PC-3 (cell line): ENCODE measurements around the gene ST8SIA2. TPM values are rescaled to one million over a fixed set of nuclear protein-coding genes. Genes with fewer than 3 reads are reported as not detected.

Experiments used
- ATAC-seq: fragments of 200-7000 bp; cut with Tn5 transposase; 2 replicates; pipeline ENCODE4 v1.9.1; 2020; ENCODE audit warnings: mild to moderate bottlenecking, moderate library complexity
- BruUV-seq: library from RNA; stranded (reverse); fragments of 400-500 nt; replicated peaks from 2 replicates; lab custom pipeline; 2021; lab: Mats Ljungman, UMichigan
- CTCF ChIA-PET: fragments of 300-600 bp; sonication (Branson Sonifier 250); formaldehyde crosslinking; loops from one replicate; lab custom pipeline; 2022; ENCODE audit warnings: antibody characterized with exemption; lab: Charles Lee
- POLR2A ChIA-PET: fragments of 300-600 bp; sonication (Branson Sonifier 250); formaldehyde crosslinking; loops from one replicate; lab custom pipeline; 2022; ENCODE audit warnings: antibody characterized with exemption; ENCODE audit not compliant: unreplicated experiment; lab: Charles Lee
- DNase-seq: peaks from one replicate; pipeline ENCODE4 v3.0.0-alpha.2; 2015
- H2AFZ ChIP-seq: fragments of 300-600 bp; sonication (generic); 2 replicates; pipeline ENCODE4 v1.6.0; 2016; ENCODE audit warnings: antibody characterized with exemption, low read length
- H3F3A ChIP-seq: fragments of 300-600 bp; sonication (generic); one replicate; pipeline ENCODE4 v1.6.0; 2017; ENCODE audit warnings: antibody characterized with exemption, low read length, control low read depth, mild to moderate bottlenecking; ENCODE audit not compliant: unreplicated experiment
- H3K27ac ChIP-seq: fragments of 300-600 bp; sonication (generic); 2 replicates; pipeline ENCODE4 v1.5.1; 2016; ENCODE audit warnings: mild to moderate bottlenecking, low read length
- H3K27me3 ChIP-seq: fragments of 300-600 bp; sonication (generic); 2 replicates; pipeline ENCODE4 v1.6.1; 2016; ENCODE audit warnings: low read length, mixed read lengths
- H3K36me3 ChIP-seq: fragments of 300-600 bp; sonication (generic); 2 replicates; pipeline ENCODE4 v1.6.1; 2016; ENCODE audit warnings: low read depth, mixed run types, low read length, mixed read lengths
- H3K4me1 ChIP-seq: fragments of 300-600 bp; sonication (generic); 2 replicates; pipeline ENCODE4 v1.5.1; 2016; ENCODE audit warnings: low read length; ENCODE audit not compliant: insufficient read depth
- H3K4me2 ChIP-seq: fragments of 300-600 bp; sonication (generic); 2 replicates; pipeline ENCODE4 v1.6.0; 2016; ENCODE audit warnings: low read length
- H3K4me3 ChIP-seq: fragments of 300-600 bp; sonication (generic); 2 replicates; pipeline ENCODE4 v1.5.1; 2016; ENCODE audit warnings: mild to moderate bottlenecking, low read length, mixed read lengths
- H3K79me2 ChIP-seq: fragments of 300-600 bp; sonication (generic); 2 replicates; pipeline ENCODE4 v1.6.1; 2017; ENCODE audit warnings: low read length, mixed read lengths
- H3K9ac ChIP-seq: fragments of 300-600 bp; sonication (generic); 2 replicates; pipeline ENCODE4 v1.6.0; 2016; ENCODE audit warnings: mild to moderate bottlenecking, low read length
- H3K9me2 ChIP-seq: fragments of 300-600 bp; sonication (generic); replicated peaks from 2 replicates; pipeline ENCODE4 v1.6.1; 2016; ENCODE audit warnings: mixed run types, low read length, mixed read lengths
- H3K9me3 ChIP-seq: fragments of 300-600 bp; sonication (generic); 2 replicates; pipeline ENCODE4 v1.6.1; 2016; ENCODE audit warnings: low read length, mixed read lengths
- H4K20me1 ChIP-seq: fragments of 300-600 bp; sonication (generic); 2 replicates; pipeline ENCODE4 v1.6.1; 2016; ENCODE audit warnings: low read length, mixed read lengths
- CTCF ChIP-seq: fragments of 300-600 bp; sonication (generic); conservative IDR thresholded peaks from 2 replicates; pipeline ENCODE4 v1.5.1; 2017; ENCODE audit warnings: antibody characterized with exemption, low read depth, mild to moderate bottlenecking, low read length
- EZH2 ChIP-seq: fragments of 300-600 bp; sonication (generic); IDR thresholded peaks from one replicate; pipeline ENCODE4 v1.6.1; 2017; ENCODE audit warnings: antibody characterized with exemption, mild to moderate bottlenecking, low read length; ENCODE audit not compliant: unreplicated experiment
- EZH2phosphoT487 ChIP-seq: fragments of 300-600 bp; sonication (generic); IDR thresholded peaks from 2 replicates; pipeline ENCODE4 v1.6.1; 2018; ENCODE audit warnings: mild to moderate bottlenecking, antibody characterized with exemption, low read length, borderline replicate concordance
- intact Hi-C: fragments of 100-400 bp; cut with micrococcal nuclease; formaldehyde crosslinking; loops from 2 replicates; pipeline ENCODE4 v1.9.0; 2023
- total RNA-seq: library from RNA; depleted of rRNA; stranded (reverse); fragments of >200 nt; gene quantifications from 2 replicates; pipeline ENCODE4 v1.2.3, GENCODE V29; 2014

Gene ST8SIA2
- total RNA-seq, 1 experiment from 2014 or later, result not detected

- DNase-seq (no peak), ATAC-seq (no peak)
- H3K4me3 ChIP-seq, result no peak overlapping the region
- no peak overlapping the region for H2AFZ ChIP-seq
- no peak overlapping the region for H3K9ac ChIP-seq
- H3K9me3 ChIP-seq, result no peaks in the 10 kb centered on the region
- H3K4me1 ChIP-seq, result no peaks in the 10 kb centered on the region
- ChIA-PET CTCF (no interaction called here), POLR2A (no interaction called here)
- H3F3A ChIP-seq, result no peaks in the 10 kb centered on the region
- intact Hi-C loops, result no loop called here
- no peaks in the 10 kb centered on the region for H4K20me1 ChIP-seq
- BruUV-seq, result no TSS peak
- H3K27ac ChIP-seq, result no peak overlapping the region
- H3K4me2 ChIP-seq, result no peak overlapping the region
- H3K36me3 ChIP-seq, result no peaks in the 10 kb centered on the region
- no peaks in the 10 kb centered on the region for H3K79me2 ChIP-seq
- H3K9me2 ChIP-seq, result no peaks in the 10 kb centered on the region
- TF ChIP-seq EZH2phosphoT487, result no peak
- no peak for TF ChIP-seq CTCF
- no peak for TF ChIP-seq EZH2
- H3K27me3 ChIP-seq, result peaks cover 87% of the 10 kb centered on the region
Observed at GRCh38 chr15:92395098-92395635, 1.5 kb downstream of the ST8SIA2 start.

GRCh38 chr15:92399271-92399950 is 5.7 kb downstream of the ST8SIA2 start:
- Histone ChIP-seq H3K79me2 (no peaks in the 10 kb centered on the region), H3K4me3 (no peak overlapping the region), H4K20me1 (no peaks in the 10 kb centered on the region), H3F3A (no peaks in the 10 kb centered on the region), H2AFZ (no peak overlapping the region), H3K4me1 (no peaks in the 10 kb centered on the region), H3K9me3 (no peaks in the 10 kb centered on the region), H3K9ac (no peak overlapping the region), H3K27me3 (peaks cover 87% of the 10 kb centered on the region), H3K4me2 (no peak overlapping the region), H3K27ac (no peak overlapping the region), H3K36me3 (no peaks in the 10 kb centered on the region), H3K9me2 (no peaks in the 10 kb centered on the region)
- ChIA-PET CTCF (no interaction called here), POLR2A (no interaction called here)
- intact Hi-C loops, result no loop called here
- DNase-seq (no peak), ATAC-seq (no peak)
- no peak for TF ChIP-seq CTCF
- TF ChIP-seq EZH2, result no peak
- TF ChIP-seq EZH2phosphoT487, result no peak
- BruUV-seq, result no TSS peak

GRCh38 chr15:92400573-92400972 is 6.9 kb downstream of the ST8SIA2 start:
- Histone ChIP-seq H3K9me2 (no peaks in the 10 kb centered on the region), H3K27me3 (peaks cover 76% of the 10 kb centered on the region), H4K20me1 (no peaks in the 10 kb centered on the region), H2AFZ (no peak overlapping the region), H3K4me2 (no peak overlapping the region), H3K9me3 (no peaks in the 10 kb centered on the region), H3K4me3 (no peak overlapping the region), H3F3A (no peaks in the 10 kb centered on the region), H3K4me1 (no peaks in the 10 kb centered on the region), H3K27ac (no peak overlapping the region), H3K79me2 (no peaks in the 10 kb centered on the region), H3K36me3 (no peaks in the 10 kb centered on the region), H3K9ac (no peak overlapping the region)
- ATAC-seq (no peak), DNase-seq (no peak)
- CTCF ChIA-PET, result no interaction called here
- BruUV-seq, result no TSS peak
- intact Hi-C loops, result no loop called here
- TF ChIP-seq EZH2phosphoT487, result no peak
- POLR2A ChIA-PET, result no interaction called here
